ENCODE results near the gene ST7.
A peak's percentile ranks its signal among the peaks of the same experiment; 100 is the strongest.
"Not testable (repeated sequence)": the region's sequence is repeated elsewhere in the genome, so short reads cannot be mapped to it uniquely, and the experiment has no call there.

The ST7 gene

DNA sequence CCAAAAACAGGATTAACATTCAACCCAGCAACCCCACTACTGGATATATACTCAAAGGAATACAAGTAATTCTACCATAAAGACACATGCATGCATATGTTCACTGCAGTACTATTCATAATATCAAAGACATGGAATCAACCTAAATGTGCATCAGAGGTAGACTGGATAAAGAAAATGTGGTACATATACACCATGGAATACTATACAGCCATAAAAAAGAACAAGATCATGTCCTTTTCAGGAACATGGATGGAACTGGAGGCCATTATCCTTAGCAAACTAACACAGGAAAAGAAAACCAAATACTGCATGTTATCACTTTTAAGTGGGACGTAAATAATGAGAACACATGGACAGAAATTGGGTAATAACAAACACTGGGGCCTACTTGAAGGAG, 77.5 kb downstream of the ST7 start:
- not testable (repeated sequence) for DNase-seq

DNA sequence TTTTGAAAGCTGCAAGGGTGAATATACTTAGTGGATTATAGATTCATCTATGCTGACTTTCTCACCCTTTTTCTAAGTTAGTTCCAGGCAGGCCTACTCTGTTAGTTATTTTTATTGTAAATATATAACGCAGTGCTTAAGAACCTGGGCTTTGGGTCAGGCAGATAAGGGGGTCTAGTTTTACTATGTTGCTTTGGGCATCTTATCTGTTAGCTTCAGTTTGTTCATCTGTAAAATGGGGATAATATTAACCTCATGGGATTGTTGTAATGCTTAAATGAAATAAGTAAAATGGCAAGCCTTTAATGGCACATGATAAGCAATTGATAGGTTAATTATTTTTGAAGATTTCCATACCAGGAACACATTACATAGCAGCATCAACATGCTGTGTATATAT, 79.5 kb downstream of the ST7 start:
- DNase-seq, result no peak

DNA sequence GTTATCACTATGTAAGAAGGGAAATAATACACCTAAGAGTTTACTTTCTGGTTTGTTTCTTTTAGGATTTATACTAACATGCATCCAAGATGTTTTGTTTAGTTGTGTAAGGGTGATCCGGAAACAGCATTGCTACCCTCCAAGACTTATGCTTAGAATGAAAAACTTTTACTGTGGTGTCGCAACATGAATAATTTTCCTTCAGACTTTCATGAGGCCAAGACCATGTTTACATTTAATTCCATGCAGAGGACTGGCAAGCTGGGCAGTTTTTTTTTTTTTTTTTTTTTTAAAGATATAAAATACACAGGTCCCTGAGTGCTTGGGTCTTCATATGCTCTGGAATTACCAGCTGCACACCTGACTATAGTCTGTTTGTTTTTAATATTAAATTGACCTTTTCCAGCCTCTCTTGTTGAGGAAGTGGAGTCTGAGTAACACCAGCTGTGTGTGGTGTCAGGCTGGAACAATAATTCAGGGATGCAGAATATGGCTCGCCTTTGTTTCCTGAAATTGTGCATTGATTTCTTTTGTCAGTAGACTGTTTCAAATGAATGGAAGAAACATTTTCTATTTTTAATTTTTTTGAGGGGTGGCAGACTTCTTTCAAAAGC, 81.7 kb downstream of the ST7 start:
- DNase-seq, result no peak

DNA sequence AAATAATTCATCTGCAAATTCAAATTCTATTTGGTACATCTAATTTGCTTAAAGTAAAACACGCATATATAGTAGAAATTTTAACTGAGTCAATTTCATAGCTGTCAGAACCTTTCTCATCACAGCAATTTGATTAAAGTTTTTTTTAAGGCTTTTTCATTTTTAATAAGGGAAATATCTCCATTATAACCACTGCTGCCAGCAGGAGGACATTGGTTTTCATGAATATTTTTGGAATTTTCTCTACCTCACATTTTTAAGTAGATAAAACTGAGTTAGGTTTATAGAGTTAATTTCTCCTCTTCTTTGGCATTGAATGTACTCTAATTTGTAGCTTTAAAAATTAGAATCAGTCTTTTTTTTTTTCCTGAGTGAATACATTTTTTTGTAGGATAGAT, 82.2 kb downstream of the ST7 start:
- no peak for DNase-seq

DNA sequence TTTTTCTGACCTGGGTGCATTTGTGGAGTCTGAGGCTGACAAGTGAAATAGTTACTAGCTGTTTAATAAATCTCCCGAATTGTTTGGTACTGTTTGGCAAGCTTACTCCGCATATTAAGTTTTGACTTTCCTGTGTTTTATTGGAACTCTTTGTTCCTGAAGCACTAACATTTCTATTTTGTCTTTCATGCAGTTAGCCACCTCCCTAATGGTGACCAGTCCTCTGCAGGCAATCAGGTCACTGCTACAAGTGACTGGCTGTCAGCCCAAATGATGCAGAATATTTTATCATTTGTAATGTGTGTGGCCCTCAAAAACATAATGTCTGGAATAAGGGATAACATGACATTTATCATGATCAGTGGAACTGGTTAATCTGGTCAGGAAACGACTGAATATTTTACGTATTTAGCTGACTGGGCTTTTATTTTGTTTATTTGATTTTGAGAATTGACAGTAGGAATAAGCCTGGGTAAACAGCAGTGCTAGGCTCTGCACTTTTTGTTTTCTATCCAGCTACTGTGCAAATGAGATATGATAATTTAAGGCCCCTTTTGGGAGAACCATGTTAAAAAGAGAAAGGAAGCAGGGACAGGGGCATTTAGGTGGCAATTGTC, 82.9 kb downstream of the ST7 start:
- no peak for DNase-seq

DNA sequence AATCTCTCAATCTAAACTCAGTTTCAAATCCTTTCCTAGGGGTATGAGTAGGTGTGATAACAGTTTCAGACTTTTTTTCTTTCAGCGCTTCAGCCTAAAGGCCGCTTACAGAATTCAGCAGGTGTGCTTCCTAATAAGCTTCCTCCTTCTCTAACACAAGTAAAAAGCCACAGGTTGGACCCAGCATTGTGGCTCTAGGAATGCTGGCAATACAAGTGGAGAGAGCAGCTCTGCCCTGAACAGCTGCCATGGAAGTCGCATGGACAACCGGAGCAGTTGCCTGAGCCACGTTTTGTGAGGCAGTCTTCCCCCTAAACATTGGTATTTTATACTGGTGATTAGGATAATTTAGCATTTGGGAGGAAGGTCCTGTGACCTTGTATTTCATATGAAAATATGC, 83.5 kb downstream of the ST7 start:
- no peak for DNase-seq

DNA sequence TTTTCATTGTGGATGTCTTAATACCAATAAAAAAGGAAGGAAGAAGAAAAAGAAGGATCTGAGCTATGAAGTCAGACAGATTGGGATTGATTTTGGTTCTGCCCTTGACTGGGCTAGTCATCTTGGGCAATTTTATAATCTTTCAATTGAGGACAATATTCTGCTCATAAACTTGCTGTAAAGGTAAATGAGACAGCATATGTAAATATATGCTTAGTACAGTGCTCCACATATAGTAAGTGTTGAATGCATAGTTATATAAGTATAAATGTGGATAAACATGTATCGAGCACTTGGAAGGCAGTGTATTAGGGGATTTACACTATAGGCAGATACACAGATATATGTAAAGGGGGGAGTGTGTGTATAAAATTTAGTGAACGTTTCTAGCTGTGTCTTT, 85.1 kb downstream of the ST7 start:
- DNase-seq, result no peak

DNA sequence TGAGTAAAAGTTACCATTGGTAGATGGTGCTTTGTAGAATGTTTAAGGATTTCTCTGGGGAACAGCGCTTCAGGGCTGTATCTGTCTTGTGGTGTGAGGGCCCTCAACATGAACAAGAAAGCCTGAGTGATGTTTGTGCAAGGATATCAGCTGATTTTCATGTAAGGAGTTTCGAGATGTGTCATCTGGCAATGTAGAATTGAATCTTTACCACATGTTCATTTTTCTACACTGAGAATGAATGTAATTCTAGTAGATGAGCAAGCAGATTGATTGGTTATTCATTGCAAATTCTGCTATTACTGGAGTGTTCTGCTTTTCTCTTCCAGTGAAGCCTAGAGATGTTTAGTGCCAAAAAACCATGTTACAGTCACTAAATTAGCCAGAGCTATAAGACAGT, 87.7 kb downstream of the ST7 start:
- DNase-seq, result peak; percentile 81

DNA sequence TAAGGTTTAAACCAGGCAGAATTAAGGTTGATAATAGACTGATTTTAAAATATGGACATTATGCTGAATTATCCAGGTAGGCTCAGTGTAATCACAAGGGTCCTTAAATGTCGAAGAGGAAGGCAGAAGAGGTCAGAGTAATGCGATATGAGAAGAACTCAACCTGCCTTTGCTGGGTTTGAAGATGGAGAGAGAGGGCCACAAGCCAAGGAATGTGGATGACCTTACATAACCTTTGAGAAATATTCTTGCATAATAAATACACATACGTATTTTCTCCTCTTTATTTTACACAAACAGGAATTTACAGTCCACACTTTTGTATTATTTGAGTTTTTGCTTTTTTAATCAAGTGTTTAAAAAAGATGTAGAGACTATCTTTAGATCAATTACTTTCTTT, 88.5 kb downstream of the ST7 start:
- DNase-seq, result no peak

DNA sequence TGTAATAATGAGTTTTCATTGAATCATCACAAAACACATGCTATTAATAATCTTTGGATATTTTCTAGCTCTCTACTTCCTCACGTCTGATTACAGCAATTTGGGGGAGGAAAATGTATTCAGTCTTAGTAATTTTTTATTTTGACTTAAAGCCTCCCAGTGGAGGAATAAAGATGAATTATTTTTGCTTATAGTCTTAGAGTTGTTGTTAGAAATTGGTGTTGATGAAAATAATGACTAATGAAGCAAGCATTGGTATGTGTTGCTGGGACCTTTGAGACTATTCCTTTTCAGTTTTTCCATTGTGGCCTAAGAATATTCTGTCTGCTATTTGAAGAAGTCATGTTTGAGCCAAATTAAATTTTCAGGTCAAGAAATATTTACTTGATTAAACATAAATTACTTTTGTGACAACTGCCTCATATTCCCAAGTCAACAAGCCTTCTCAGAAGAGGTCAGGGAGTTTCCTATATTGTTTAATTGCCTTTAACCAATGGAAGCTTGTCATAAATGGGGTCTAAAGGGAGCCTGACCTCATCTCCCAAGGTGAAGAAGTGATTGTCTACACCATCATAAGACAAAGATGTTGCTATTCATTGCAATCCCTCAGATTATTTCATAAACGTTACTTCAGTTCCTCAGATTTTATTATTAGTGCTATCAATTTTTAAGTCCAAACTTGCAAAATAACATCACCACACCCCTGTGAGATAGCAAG, 90.0 kb downstream of the ST7 start:
- peak; percentile 56 for DNase-seq

DNA sequence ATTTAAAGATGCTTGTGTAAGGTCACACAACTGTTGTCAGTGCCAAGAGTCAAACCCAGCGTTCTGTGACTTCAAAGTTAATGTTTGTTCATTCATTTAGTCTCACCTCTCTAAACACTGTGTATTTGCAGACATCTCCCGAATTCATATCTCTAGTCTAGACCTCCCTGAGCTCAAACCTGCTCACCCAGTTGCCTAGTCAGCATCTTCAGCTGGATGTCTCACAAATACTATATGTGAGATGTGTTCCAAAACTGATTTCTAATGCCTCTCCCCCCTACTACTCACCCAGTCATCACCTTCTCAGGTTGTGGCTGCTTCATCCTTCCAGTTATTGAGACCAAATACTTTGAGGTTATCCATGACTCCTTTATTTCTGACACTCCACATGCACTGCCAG, 91.4 kb downstream of the ST7 start:
- DNase-seq, result no peak

DNA sequence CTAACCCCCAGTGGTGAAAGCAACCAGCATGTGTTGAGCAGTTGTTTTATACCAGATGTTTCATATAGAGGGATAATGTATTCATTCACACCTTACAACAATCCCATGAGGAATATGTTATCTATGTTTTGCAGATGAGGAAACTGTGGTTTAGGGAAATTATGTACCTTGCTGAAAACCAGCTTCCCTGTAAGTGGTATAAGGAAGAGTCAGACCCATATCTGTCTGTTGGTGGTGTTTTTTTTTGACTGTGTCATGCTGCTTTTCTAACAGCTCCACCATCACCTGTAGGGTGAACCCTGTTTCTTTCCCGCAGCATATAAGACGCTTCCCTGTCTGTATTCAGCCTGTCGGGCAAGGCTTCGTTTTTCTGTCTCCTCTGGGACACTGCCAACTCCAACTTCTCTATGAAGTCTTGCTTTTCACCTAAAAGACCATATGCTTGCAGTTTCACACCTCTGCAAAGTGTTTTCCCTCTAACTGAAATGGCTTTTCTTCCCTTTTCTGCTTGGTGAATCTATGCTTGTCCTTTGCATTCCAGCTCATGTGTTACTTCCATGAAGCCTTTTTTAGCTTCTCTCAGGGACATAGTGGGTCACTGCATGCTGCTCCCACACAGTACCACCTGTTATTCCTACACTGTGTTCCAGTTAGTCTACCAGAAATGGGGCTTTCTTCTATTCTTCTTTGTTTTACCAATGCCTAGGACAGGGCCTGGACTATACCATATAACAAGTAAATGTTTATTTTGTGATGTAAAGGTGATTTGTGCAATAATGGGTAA, 92.8 kb downstream of the ST7 start:
- no peak for DNase-seq

DNA sequence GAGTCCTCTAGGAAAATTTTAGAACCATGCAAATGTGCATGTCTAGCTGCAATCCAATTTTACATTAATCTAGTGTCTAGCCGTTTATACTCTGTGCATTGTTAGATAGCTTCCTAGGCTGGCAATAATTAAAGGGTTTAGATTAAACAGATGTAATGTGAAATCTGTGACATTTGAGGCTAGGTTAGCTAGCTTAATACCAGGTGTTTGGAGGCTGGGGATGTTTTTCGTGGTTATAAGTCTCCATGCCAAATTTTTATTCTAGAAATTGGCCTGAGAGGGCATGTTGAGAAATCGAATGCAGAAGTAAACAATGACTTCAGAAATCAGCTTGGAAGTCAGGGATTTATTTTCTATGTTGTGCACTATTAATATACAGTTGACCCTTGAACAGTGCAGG, 94.2 kb downstream of the ST7 start:
- DNase-seq, result no peak

DNA sequence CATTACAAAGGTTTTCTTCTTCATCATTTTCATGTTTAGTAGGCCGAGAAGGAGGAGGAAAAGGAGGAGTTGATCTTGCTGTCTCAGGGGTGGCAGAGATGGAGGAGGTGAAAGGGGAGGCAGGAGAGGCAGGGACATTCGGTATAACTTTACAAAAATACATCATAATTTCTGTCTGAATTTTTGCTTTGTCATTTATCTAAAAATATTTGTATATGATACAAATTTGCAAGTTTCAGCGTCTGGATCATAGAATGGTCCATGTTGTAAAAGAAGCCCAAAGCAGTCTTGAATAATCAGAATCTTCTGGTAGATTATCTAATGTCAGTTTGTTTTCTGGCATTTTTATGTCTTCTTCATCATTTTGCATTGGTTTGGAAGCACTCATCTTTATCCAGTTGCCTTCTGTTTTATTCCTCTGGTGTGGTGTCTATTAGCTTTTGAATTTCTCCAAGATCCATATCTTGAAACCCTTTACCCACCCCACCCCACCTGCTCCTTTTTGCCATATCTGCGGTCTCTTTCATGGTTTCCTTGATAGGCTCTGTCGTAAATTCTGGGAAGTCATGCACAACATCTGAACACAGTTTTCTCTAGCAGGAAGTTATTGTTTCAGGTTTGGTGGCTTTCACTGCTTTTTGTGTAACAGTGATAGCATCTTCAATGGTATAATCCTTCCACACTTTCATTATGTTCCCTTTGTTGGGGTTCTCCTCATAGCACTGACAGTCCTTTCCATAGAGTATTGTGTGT, 95.0 kb downstream of the ST7 start:
- no peak for DNase-seq

DNA sequence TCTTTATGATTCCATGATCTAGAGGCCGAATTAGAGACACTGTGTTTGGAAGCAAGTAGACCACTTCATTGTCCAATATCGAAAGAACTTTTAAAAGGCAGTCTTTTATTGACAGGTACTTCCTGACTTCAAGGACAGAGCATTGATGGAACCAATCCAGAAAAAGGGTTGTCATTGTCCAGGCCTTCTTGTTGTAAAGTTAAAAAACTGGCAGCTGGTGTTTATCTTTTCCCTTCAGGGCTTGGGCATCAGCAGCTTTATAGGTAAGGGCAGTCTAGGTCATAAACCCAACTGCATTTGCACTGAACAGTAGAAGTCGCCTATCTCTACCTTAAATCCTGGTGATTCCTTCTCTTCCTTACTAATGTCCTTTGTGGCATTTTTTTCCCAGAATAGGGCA, 95.6 kb downstream of the ST7 start:
- DNase-seq, result no peak

DNA sequence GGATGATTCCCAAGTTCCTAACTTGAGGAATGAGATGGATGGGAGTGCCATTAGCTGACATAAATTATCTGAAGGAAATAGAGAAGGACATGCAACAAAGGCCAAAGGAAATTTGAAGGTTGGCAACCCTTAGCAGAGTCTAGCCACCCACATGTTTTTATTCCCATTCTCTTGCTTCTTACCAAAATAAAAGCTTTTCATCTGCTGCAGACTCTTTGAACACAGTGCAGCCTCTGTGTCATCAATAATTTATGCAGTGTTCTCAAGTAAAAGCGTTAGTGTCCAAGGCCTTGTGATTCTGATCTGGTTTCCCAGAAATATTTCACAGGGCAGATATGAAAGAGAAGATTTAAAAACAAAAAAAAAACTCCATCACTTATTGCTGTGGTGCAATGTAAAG, 98.5 kb downstream of the ST7 start:
- no peak for DNase-seq

DNA sequence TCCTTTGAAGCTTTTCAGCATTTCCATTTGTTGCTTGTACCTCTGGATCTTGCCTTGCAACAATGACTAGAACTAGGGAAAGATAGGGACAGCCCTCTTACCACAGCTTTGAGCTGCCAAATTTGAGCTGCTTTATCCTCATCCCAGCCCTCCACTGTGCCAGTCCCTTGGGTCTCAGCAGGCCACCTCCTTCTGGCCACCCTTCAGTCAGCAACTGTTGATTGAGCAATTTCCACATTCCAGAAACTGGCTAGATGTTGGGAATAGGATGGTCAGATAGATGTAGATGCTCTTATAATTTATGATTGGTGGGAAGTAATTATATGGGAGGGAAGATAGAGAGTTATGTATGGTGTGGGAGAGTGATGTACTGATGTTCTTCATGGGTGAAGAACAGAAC, 100.1 kb downstream of the ST7 start:
- peak; percentile 68 for DNase-seq

DNA sequence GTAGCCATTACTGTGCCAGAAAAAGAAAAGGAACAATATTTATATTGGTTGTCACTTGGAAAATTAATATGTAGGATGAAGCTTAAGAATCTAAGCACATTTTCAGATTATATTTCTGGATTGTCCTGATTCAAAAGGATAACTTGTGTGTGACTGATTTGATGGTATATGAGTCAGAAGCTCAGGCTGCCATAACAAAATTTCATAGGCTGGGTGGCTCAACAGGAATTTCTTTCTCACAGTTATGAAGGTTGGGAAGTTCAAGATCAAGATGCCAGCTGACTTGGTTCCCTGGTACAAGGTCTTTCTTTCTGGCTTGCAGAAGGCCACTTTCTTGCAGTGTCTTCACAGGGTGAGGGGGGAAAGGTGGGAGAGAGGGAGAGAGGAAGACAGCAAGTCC, 108.5 kb downstream of the ST7 start:
- peak; percentile 36 for DNase-seq

DNA sequence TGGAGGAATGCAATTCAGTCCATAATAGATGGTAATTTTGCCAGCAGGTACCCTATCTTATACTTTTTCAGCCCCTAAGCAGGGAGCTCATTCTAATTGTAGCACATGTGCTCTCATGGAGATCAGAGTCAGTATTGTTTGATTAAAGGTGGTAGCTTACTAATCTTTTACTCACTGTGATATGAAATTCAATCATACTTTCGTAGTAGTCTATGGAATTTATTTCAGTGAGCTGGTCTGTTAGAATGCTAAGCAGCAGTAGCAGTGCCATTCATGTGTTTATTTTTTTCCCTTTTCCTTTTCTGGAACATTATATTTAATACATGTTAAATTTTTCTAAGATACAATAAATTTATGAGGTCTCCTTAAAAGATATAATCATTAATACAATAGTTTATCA, 109.0 kb downstream of the ST7 start:
- DNase-seq, result no peak

DNA sequence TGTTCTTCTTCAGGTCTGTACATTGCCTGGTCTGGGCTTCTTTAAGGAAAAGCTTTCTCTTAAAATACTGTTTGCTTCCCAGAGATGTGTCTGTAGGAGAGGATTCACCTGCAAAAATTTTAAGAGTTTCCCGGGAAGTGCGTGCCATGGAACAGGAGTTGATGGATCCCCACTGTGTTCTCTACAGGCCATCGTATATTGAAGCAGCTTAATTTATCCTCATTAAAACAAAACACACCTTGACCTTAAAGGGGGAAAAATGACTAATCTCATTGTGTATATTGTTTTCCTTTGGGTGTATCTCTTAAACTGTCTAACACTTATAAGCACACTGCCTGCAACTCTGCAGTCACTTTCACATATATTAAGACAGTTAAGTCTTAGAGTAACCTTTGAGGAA, 111.4 kb downstream of the ST7 start:
- no peak for DNase-seq

DNA sequence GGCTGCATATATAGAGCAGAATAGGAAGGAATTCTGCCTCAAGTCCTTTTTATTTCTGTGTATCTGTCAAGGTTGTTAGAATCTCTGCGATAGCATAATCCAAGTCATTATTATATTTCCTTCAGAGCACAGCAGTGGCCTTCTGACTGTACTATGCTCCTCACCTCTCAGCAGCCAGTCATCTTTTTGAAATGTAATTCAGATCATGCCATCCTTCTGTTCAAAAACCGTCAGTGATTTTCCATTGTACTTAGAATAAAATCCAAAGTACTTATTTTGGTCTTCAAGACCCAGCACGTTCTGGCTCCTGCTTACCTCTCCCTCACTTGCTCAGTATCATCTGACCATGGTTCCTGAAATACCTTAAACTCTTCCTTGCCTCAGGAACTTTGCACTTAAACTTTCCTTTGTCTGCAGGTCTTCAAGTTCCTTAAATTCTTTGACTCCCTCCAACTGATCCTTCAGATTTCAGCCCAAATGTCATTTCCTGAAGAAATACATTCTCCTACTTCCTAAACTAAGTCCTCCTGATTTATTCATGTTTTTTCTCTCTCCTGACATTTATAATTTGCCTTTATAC, 112.4 kb downstream of the ST7 start:
- no peak for DNase-seq

DNA sequence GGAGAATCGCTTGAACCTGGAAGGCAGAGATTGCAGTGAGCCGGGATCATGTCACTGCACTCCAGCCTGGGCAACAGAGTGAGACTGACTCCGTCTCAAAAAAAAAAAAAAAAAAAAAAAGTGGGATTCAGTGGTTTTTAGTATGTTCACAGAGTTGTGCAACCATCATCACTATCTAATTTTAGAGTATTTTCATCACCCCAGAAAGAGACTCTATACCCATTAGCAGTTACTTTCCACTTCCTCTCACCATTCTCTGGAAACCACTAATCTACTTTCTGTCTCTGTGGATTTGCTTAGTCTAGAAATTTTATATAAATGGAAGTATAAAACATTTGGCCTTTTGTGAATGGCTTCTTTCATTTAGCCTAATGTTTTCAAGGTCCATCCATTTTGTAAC, 113.4 kb downstream of the ST7 start:
- DNase-seq, result no peak
